ENCODE results near the gene SLC6A11.

GRCh38 chr3:10933805-10934481 is 117.9 kb downstream of the SLC6A11 start:
- TF ChIP-seq CTCF (IDR thresholded peaks at IDR 0.05) = no peak
- TF ChIP-seq POLR2A (IDR thresholded peaks at IDR 0.05) = no peak
